ENCODE results near the gene JUND. TPM values are rescaled to one million over a fixed set of nuclear protein-coding genes. Genes with fewer than 3 reads are reported as not detected.

JUND gene
- total and polyA plus RNA-seq, 2 experiments from 2014 or later: 40.0 to 181 TPM

DNA sequence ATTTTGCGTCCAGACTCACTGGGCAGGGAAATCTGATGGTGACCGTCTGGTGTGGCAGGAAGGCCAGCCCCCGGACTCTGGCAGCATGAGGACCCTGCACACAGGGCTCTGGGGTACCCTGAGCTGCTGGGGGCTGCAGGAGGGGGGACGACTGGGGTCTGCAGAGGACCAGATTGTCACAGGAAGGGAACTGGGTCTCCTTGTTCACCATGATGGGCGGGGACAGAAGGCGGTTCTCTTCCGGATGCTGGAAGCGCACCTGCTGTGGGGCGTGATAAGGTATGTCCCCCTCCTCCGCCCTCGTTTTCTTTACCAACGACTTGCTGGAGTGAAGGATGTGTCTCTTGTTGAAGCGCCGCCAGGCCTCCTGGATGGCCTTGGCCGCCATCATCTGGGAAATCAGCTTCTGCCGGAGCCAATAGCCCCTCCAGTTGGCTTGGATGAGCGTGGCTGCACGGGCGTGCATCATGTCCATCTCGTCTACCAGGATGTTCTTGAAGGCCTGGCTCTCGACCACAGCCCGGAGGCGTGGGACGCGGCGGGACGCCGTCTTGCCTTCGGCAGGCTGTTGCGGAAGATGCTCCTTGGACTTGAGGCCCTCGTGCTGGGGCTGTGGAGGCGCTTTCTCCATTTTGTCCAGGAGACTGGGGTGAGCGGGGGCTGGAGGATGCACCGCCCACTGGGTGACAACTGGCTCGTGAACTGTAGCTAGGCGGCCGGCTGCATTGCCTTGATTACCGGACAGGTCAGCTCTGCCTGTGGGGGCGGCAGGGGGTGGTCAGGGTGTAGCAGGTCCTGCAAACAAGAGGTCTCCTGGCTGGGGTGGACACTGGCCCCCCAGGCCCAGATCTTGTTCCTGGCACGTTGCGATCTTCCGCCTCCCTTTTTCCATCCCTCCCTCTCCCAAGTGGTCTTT, 14.4 kb downstream of the JUND start:
- Histone ChIP-seq H3K4me2 (no peak overlapping the region), H3K27me3 (ENCODE audit: insufficient read depth) (no peaks in the 10 kb centered on the region), H3K4me1 (ENCODE audit: insufficient read depth) (no peaks in the 10 kb centered on the region), H3K36me3 (ENCODE audit: insufficient read depth) (no peaks in the 10 kb centered on the region), H3K4me3 (no peak overlapping the region), H2AFZ (no peak overlapping the region), H3K9me2 (ENCODE audit: insufficient read depth) (peaks cover 6% of the 10 kb centered on the region; the same call in 1 of the 2 replicates), H3K27ac (ENCODE audit: low read depth) (no peak overlapping the region), H4K20me1 (replicated peaks; ENCODE audit: insufficient read depth) (no peaks in the 10 kb centered on the region), H3F3A (replicated peaks; ENCODE audit: low read depth) (no peaks in the 10 kb centered on the region), H3K79me2 (replicated peaks; ENCODE audit: insufficient read depth) (no peaks in the 10 kb centered on the region)
- no peaks in the 10 kb centered on the region for H3K4me1 Mint-ChIP-seq
- no peak overlapping the region for H3K27ac Mint-ChIP-seq
- H3K36me3 Mint-ChIP-seq (ENCODE audit: low read depth): 0 out of 3 replicates have a peak, but pooled peaks cover 5% of the 10 kb centered on the region
- ATAC-seq (no peak), DNase-seq (ENCODE audit: low spot score) (no peak)
- TF ChIP-seq EZH2 (IDR thresholded peaks at IDR 0.05; ENCODE audit: low read depth, unreplicated experiment): no peak
- TF ChIP-seq, protein P1, sequence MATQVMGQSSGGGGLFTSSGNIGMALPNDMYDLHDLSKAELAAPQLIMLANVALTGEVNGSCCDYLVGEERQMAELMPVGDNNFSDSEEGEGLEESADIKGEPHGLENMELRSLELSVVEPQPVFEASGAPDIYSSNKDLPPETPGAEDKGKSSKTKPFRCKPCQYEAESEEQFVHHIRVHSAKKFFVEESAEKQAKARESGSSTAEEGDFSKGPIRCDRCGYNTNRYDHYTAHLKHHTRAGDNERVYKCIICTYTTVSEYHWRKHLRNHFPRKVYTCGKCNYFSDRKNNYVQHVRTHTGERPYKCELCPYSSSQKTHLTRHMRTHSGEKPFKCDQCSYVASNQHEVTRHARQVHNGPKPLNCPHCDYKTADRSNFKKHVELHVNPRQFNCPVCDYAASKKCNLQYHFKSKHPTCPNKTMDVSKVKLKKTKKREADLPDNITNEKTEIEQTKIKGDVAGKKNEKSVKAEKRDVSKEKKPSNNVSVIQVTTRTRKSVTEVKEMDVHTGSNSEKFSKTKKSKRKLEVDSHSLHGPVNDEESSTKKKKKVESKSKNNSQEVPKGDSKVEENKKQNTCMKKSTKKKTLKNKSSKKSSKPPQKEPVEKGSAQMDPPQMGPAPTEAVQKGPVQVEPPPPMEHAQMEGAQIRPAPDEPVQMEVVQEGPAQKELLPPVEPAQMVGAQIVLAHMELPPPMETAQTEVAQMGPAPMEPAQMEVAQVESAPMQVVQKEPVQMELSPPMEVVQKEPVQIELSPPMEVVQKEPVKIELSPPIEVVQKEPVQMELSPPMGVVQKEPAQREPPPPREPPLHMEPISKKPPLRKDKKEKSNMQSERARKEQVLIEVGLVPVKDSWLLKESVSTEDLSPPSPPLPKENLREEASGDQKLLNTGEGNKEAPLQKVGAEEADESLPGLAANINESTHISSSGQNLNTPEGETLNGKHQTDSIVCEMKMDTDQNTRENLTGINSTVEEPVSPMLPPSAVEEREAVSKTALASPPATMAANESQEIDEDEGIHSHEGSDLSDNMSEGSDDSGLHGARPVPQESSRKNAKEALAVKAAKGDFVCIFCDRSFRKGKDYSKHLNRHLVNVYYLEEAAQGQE (IDR thresholded peaks at IDR 0.05; ENCODE audit: unreplicated experiment): no peak
- TF ChIP-seq, protein P2, sequence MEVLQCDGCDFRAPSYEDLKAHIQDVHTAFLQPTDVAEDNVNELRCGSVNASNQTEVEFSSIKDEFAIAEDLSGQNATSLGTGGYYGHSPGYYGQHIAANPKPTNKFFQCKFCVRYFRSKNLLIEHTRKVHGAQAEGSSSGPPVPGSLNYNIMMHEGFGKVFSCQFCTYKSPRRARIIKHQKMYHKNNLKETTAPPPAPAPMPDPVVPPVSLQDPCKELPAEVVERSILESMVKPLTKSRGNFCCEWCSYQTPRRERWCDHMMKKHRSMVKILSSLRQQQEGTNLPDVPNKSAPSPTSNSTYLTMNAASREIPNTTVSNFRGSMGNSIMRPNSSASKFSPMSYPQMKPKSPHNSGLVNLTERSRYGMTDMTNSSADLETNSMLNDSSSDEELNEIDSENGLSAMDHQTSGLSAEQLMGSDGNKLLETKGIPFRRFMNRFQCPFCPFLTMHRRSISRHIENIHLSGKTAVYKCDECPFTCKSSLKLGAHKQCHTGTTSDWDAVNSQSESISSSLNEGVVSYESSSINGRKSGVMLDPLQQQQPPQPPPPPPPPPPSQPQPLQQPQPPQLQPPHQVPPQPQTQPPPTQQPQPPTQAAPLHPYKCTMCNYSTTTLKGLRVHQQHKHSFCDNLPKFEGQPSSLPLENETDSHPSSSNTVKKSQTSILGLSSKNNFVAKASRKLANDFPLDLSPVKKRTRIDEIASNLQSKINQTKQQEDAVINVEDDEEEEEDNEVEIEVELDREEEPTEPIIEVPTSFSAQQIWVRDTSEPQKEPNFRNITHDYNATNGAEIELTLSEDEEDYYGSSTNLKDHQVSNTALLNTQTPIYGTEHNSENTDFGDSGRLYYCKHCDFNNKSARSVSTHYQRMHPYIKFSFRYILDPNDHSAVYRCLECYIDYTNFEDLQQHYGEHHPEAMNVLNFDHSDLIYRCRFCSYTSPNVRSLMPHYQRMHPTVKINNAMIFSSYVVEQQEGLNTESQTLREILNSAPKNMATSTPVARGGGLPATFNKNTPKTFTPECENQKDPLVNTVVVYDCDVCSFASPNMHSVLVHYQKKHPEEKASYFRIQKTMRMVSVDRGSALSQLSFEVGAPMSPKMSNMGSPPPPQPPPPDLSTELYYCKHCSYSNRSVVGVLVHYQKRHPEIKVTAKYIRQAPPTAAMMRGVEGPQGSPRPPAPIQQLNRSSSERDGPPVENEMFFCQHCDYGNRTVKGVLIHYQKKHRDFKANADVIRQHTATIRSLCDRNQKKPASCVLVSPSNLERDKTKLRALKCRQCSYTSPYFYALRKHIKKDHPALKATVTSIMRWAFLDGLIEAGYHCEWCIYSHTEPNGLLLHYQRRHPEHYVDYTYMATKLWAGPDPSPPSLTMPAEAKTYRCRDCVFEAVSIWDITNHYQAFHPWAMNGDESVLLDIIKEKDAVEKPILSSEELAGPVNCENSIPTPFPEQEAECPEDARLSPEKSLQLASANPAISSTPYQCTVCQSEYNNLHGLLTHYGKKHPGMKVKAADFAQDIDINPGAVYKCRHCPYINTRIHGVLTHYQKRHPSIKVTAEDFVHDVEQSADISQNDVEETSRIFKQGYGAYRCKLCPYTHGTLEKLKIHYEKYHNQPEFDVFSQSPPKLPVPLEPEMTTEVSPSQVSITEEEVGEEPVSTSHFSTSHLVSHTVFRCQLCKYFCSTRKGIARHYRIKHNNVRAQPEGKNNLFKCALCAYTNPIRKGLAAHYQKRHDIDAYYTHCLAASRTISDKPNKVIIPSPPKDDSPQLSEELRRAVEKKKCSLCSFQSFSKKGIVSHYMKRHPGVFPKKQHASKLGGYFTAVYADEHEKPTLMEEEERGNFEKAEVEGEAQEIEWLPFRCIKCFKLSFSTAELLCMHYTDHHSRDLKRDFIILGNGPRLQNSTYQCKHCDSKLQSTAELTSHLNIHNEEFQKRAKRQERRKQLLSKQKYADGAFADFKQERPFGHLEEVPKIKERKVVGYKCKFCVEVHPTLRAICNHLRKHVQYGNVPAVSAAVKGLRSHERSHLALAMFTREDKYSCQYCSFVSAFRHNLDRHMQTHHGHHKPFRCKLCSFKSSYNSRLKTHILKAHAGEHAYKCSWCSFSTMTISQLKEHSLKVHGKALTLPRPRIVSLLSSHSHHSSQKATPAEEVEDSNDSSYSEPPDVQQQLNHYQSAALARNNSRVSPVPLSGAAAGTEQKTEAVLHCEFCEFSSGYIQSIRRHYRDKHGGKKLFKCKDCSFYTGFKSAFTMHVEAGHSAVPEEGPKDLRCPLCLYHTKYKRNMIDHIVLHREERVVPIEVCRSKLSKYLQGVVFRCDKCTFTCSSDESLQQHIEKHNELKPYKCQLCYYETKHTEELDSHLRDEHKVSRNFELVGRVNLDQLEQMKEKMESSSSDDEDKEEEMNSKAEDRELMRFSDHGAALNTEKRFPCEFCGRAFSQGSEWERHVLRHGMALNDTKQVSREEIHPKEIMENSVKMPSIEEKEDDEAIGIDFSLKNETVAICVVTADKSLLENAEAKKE (CRISPR knock-in tag; IDR thresholded peaks at IDR 0.05): no peak
- no peak for TF ChIP-seq NANOG (IDR thresholded peaks at IDR 0.05; ENCODE audit: borderline replicate concordance)
- TF ChIP-seq POLR2AphosphoS5 (IDR thresholded peaks at IDR 0.05; ENCODE audit: low read depth): no peak
- TF ChIP-seq, protein P3, sequence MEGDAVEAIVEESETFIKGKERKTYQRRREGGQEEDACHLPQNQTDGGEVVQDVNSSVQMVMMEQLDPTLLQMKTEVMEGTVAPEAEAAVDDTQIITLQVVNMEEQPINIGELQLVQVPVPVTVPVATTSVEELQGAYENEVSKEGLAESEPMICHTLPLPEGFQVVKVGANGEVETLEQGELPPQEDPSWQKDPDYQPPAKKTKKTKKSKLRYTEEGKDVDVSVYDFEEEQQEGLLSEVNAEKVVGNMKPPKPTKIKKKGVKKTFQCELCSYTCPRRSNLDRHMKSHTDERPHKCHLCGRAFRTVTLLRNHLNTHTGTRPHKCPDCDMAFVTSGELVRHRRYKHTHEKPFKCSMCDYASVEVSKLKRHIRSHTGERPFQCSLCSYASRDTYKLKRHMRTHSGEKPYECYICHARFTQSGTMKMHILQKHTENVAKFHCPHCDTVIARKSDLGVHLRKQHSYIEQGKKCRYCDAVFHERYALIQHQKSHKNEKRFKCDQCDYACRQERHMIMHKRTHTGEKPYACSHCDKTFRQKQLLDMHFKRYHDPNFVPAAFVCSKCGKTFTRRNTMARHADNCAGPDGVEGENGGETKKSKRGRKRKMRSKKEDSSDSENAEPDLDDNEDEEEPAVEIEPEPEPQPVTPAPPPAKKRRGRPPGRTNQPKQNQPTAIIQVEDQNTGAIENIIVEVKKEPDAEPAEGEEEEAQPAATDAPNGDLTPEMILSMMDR (conservative IDR thresholded peaks at IDR 0.05; ENCODE audit: low read depth in 2 of 2): no peak
- TF ChIP-seq ZNF114 (CRISPR knock-in tag; IDR thresholded peaks at IDR 0.05): no peak
- no peak for TF ChIP-seq ZNF331 (CRISPR knock-in tag; IDR thresholded peaks at IDR 0.05; ENCODE audit: low read depth)
- no peak for TF ChIP-seq CREB1 (CRISPR knock-in tag; IDR thresholded peaks at IDR 0.05; ENCODE audit: low read depth)
- TF ChIP-seq STAT1 (IDR thresholded peaks at IDR 0.05; ENCODE audit: unreplicated experiment): no peak
- TF ChIP-seq, protein P4, sequence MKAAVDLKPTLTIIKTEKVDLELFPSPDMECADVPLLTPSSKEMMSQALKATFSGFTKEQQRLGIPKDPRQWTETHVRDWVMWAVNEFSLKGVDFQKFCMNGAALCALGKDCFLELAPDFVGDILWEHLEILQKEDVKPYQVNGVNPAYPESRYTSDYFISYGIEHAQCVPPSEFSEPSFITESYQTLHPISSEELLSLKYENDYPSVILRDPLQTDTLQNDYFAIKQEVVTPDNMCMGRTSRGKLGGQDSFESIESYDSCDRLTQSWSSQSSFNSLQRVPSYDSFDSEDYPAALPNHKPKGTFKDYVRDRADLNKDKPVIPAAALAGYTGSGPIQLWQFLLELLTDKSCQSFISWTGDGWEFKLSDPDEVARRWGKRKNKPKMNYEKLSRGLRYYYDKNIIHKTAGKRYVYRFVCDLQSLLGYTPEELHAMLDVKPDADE (IDR thresholded peaks at IDR 0.05): no peak
- TF ChIP-seq EZH2phosphoT487 (IDR thresholded peaks at IDR 0.05; ENCODE audit: unreplicated experiment): no peak
- TF ChIP-seq JUNB (IDR thresholded peaks at IDR 0.05; ENCODE audit: unreplicated experiment): no peak
- no peak overlapping the region for H3K4me3 Mint-ChIP-seq
- peaks cover 12% of the 10 kb centered on the region for H3K27me3 Mint-ChIP-seq (ENCODE audit: insufficient read depth, low read depth, poor library complexity)
- no peaks in the 10 kb centered on the region for H3K9me3 Mint-ChIP-seq
